ENCODE data around the gene MAPK8.

Gene MAPK8

GRCh38 chr10:48477616-48478015, 171.1 kb downstream of the MAPK8 start:
- no peaks in the 10 kb centered on the region for H3K4me1 Mint-ChIP-seq (ENCODE audit: low read depth)
- no peaks in the 10 kb centered on the region for H3K36me3 Mint-ChIP-seq (ENCODE audit: low read depth)
- H3K27me3 Mint-ChIP-seq = no peaks in the 10 kb centered on the region
- no peaks in the 10 kb centered on the region for H3K9me3 Mint-ChIP-seq
- no peak overlapping the region for H3K27ac Mint-ChIP-seq
- no peak overlapping the region for H3K4me3 Mint-ChIP-seq

- no peaks in the 10 kb centered on the region for H3K4me1 Mint-ChIP-seq (ENCODE audit: low read depth)
- no peak overlapping the region for H3K4me3 Mint-ChIP-seq
- H3K27me3 Mint-ChIP-seq = no peaks in the 10 kb centered on the region
These were observed 172.0 kb downstream of the MAPK8 start for GRCh38 chr10:48478469-48478868.

DNA sequence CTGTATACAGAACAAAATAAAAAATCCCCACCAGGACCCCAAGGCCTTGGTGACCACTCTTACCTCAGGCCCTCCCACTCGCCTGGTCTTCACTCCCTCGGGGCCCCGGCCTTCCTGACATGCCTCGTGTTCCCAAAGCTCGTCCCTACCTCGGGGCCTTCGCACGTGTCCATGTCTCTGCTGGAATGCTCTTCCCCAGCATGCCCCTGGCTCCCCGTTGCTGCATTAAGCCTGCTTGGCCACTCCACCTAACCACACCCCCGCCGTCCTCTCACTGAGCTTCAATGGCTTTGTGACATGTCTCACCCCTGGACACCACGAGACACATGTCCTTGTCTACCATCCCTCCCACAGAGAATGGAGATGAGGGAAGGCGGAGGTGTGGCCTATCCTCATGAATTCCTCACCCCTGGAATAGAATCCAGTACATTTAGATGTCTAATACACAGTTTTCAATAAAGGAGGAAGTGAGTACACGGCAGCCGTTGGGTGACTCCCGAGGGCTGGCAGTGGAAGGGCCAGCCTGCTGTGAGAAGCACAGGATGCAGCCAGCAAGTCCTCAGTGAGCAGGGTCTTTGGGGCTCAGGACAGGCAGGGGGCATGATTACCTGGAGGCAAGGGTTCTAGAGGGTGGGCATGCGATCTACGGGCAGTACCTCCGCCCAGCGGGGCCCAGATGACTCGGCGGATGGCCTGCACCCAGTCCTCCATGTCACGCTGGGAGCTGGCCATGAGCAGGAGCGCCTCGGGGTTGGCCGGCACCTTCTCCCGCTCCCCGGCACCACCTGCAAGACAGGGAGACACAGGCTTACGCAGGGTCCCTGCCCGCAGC, 172.7 kb downstream of the MAPK8 start:
- no peaks in the 10 kb centered on the region for H3K4me1 Mint-ChIP-seq (ENCODE audit: low read depth)
- H3K27ac Mint-ChIP-seq = no peak overlapping the region
- no peaks in the 10 kb centered on the region for H3K36me3 Mint-ChIP-seq (ENCODE audit: low read depth)
- no peaks in the 10 kb centered on the region for H3K27me3 Mint-ChIP-seq
- no peak overlapping the region for H3K4me3 Mint-ChIP-seq
- H3K9me3 Mint-ChIP-seq = no peaks in the 10 kb centered on the region

More at GRCh38 chr10:48478469-48478868, 172.0 kb downstream of the MAPK8 start:
- H3K36me3 Mint-ChIP-seq (ENCODE audit: low read depth) = no peaks in the 10 kb centered on the region
- no peaks in the 10 kb centered on the region for H3K9me3 Mint-ChIP-seq
- no peak overlapping the region for H3K27ac Mint-ChIP-seq

GRCh38 chr10:48480397-48481374, 174.2 kb downstream of the MAPK8 start:
- no peak overlapping the region for H3K4me3 Mint-ChIP-seq
- H3K27ac Mint-ChIP-seq = no peak overlapping the region
- no peaks in the 10 kb centered on the region for H3K4me1 Mint-ChIP-seq (ENCODE audit: low read depth)
- no peaks in the 10 kb centered on the region for H3K36me3 Mint-ChIP-seq (ENCODE audit: low read depth)
- H3K9me3 Mint-ChIP-seq = no peaks in the 10 kb centered on the region
- H3K27me3 Mint-ChIP-seq = peaks cover 3% of the 10 kb centered on the region

DNA sequence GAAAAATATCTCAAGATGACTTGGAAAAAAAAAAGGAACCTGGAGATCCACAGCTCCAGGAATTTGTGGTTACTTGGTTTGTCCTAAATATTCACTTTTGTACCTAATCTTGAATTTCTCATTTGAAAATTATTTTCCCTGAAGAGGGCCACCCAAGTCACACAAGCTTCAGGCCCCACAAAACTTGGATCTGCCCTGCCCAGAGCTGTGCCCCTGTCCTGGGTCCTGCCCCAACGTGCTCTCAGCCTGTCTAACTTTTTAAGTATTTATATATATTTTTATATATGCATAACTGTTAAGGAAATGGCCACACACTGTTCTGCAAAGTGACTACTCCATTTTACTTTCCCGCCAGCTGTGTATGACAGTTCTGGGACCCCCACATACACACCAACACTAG, 174.9 kb downstream of the MAPK8 start:
- Mint-ChIP-seq H3K27ac (no peak overlapping the region), H3K9me3 (no peaks in the 10 kb centered on the region), H3K4me3 (no peak overlapping the region), H3K4me1 (ENCODE audit: low read depth) (no peaks in the 10 kb centered on the region), H3K36me3 (ENCODE audit: low read depth) (no peaks in the 10 kb centered on the region), H3K27me3 (peaks cover 3% of the 10 kb centered on the region)

- Mint-ChIP-seq H3K4me1 (ENCODE audit: low read depth) (no peaks in the 10 kb centered on the region), H3K27ac (no peak overlapping the region), H3K9me3 (no peaks in the 10 kb centered on the region), H3K36me3 (ENCODE audit: low read depth) (no peaks in the 10 kb centered on the region), H3K27me3 (peaks cover 3% of the 10 kb centered on the region), H3K4me3 (no peak overlapping the region)
These were observed 175.7 kb downstream of the MAPK8 start for GRCh38 chr10:48482207-48482606.

GRCh38 chr10:48484911-48485310, 178.4 kb downstream of the MAPK8 start:
- no peaks in the 10 kb centered on the region for H3K9me3 Mint-ChIP-seq
- no peak overlapping the region for H3K4me3 Mint-ChIP-seq
- H3K4me1 Mint-ChIP-seq (ENCODE audit: low read depth) = no peaks in the 10 kb centered on the region
- no peak overlapping the region for H3K27ac Mint-ChIP-seq
- H3K27me3 Mint-ChIP-seq = peaks cover 12% of the 10 kb centered on the region
- no peaks in the 10 kb centered on the region for H3K36me3 Mint-ChIP-seq (ENCODE audit: low read depth)

DNA sequence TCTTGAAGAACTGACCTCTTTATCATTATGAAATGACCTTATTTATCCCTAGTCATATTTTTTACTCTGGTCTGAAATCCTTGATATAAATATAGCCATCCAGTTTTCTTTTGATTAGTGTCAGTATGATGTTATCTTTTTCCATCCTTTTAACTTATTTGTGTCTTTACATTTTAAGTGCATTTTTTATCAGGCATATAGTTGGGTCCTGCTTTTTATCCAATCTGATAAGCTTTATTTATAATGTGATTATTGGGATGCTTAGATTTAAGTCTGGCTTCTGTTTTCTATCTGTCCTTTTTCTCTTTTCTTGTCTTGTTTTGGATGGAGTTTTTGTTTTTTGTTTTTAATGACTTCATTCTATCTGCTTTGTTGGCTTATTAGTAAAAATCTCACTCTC, 179.2 kb downstream of the MAPK8 start:
- no peaks in the 10 kb centered on the region for H3K9me3 Mint-ChIP-seq
- no peak overlapping the region for H3K27ac Mint-ChIP-seq
- H3K27me3 Mint-ChIP-seq = peaks cover 12% of the 10 kb centered on the region
- no peaks in the 10 kb centered on the region for H3K4me1 Mint-ChIP-seq (ENCODE audit: low read depth)
- no peaks in the 10 kb centered on the region for H3K36me3 Mint-ChIP-seq (ENCODE audit: low read depth)
- no peak overlapping the region for H3K4me3 Mint-ChIP-seq

DNA sequence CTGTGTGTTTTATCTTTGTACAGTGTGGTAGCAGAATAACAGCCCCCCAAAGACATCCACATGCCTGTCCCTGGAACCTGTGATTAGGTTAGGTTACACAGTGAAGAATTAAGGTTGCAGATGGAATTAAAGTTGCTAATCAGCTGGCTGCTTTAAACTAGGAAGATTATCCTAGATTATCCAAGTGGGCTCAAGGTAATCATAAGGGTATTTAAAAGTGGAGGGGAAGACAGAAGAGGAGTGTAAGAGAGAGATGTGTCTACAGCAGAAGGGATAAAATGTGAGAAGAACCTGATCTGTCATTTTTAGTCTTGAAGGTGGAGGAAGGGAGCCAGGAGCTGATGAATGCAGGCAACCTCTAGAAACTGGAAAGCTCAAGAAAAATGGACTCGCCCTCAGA, 180.8 kb downstream of the MAPK8 start:
- Mint-ChIP-seq H3K4me3 (no peak overlapping the region), H3K27ac (no peak overlapping the region), H3K27me3 (peaks cover 12% of the 10 kb centered on the region), H3K9me3 (no peaks in the 10 kb centered on the region), H3K36me3 (ENCODE audit: low read depth) (no peaks in the 10 kb centered on the region), H3K4me1 (ENCODE audit: low read depth) (no peaks in the 10 kb centered on the region)

Measured in stimulated activated naive CD8-positive, alpha-beta T cell treated with anti-CD3 and anti-CD28 coated beads, Interleukin-15, Interleukin-2, amounts not matched to agents 100 ng/mL and 50 ng/mL, for 24 hours (primary cell).